GM12875 (cell line): Measurements from ENCODE around the gene INPP5A.
"Not testable (repeated sequence)": the region's sequence is repeated elsewhere in the genome, so short reads cannot be mapped to it uniquely, and the experiment has no call there.

Experiments used
- H3K4me3 ChIP-seq: one replicate; pipeline ENCODE4 v1.5.1; 2011; ENCODE audit warnings: low read depth, low read length, control low read depth
- CTCF ChIP-seq: IDR thresholded peaks from 2 replicates; pipeline ENCODE4 v1.5.1; 2011; ENCODE audit warnings: low read depth, mild to moderate bottlenecking, control low read depth, inconsistent platforms, low read length, moderate library complexity, borderline replicate concordance; ENCODE audit not compliant: insufficient read depth

The INPP5A gene

GRCh38 chr10:132739225-132739613, 201.6 kb downstream of the INPP5A start:
- H3K4me3 ChIP-seq: no peak overlapping the region
- no peak for TF ChIP-seq CTCF

GRCh38 chr10:132740588-132740987, 203.0 kb downstream of the INPP5A start:
- no peak for TF ChIP-seq CTCF
- no peak overlapping the region for H3K4me3 ChIP-seq

GRCh38 chr10:132742167-132742836, 204.7 kb downstream of the INPP5A start:
- no peak for TF ChIP-seq CTCF
- no peak overlapping the region for H3K4me3 ChIP-seq

- no peak for TF ChIP-seq CTCF
- H3K4me3 ChIP-seq: no peak overlapping the region
Measured at GRCh38 chr10:132742837-132743194, 205.2 kb downstream of the INPP5A start.

GRCh38 chr10:132743196-132743924, 205.8 kb downstream of the INPP5A start:
- H3K4me3 ChIP-seq: not testable (repeated sequence)

- TF ChIP-seq CTCF: no peak
- H3K4me3 ChIP-seq: no peak overlapping the region
Measured at GRCh38 chr10:132743925-132744490, 206.4 kb downstream of the INPP5A start.

GRCh38 chr10:132744839-132745238, 207.3 kb downstream of the INPP5A start:
- H3K4me3 ChIP-seq: no peak overlapping the region
- no peak for TF ChIP-seq CTCF
